ENCODE results near the gene FCMR. TPM values are rescaled to one million over a fixed set of nuclear protein-coding genes. Genes with fewer than 3 reads are reported as not detected.

Gene FCMR
- polyA plus RNA-seq, 3 donors: 1.9 to 3.0 (median 2.2) TPM

DNA sequence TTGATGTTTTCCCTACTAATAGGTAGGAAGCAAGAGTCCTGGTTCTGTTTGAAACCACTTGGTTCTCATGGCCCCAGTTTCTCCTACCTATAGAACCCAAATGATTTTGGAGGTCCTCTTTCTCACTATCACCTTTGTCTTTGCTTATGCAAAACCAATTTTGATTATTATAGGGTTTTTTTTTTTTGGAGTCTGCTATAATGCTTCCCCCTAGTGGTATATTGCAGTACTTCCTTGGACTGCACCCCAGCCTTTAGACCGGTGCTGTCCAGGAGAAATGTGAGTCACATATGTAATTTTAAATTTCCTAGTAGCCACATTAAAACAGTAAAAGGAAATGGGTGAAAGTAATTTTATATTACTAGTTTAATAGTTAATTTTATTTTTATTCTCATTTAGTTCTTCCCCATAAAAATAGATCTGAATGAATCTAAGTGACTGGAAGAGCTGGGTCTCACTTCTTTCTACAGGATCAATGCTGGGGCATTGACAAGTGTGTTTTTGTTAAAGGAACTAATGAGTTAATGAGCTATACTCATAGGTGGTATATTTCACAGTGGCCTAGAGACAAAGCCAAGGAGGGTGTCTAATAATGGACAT is 10.6 kb downstream of the FCMR start:
- Histone ChIP-seq H3K4me1 (ENCODE audit: control insufficient read depth in 1 of 2, insufficient read depth in 2 of 2, low read length in 2 of 2) (peaks cover 10 to 11% of the 10 kb centered on the region in 2 donors), H3K79me2 (ENCODE audit: insufficient read depth, low read length) (no peaks in the 10 kb centered on the region), H3K27ac (ENCODE audit: low read depth in 1 of 2, low read length in 2 of 2) (no peak overlapping the region), H3K36me3 (replicated peaks in 1 of 2; ENCODE audit: control insufficient read depth in 1 of 2, insufficient read depth in 2 of 2, low read length in 2 of 2) (no peaks in the 10 kb centered on the region), H3K9ac (ENCODE audit: insufficient read depth, low read length, poor library complexity, severe bottlenecking) (no peak overlapping the region), H3K4me3 (replicated peaks in 1 of 3; ENCODE audit: low read depth in 2 of 3, low read length in 3 of 3) (no peak overlapping the region), H2AFZ (ENCODE audit: insufficient read depth, low read depth, low read length, poor library complexity, severe bottlenecking) (no peak overlapping the region), H3K27me3 (ENCODE audit: control insufficient read depth in 2 of 2, insufficient read depth in 2 of 2, low read length in 2 of 2) (peaks cover 30 to 43% of the 10 kb centered on the region in 2 donors), H3K4me2 (replicated peaks; ENCODE audit: extremely low read depth, low read length, poor library complexity, severe bottlenecking) (no peak overlapping the region), H4K20me1 (ENCODE audit: insufficient read depth, low read length) (no peaks in the 10 kb centered on the region), H3K9me3 (replicated peaks in 1 of 2; ENCODE audit: control insufficient read depth in 1 of 2, insufficient read depth in 1 of 2, low read length in 2 of 2) (no peaks in the 10 kb centered on the region)
- peak overlapping the region in 1 of 2 donors; percentile 67 for H3K4me3 Mint-ChIP-seq
- intact Hi-C loops (cut with micrococcal nuclease): loop anchor here (5.0 to 10.0 kb wide), 4 partner anchors 44 to 276 kb away; partner anchors contain the start of genes DYRK3 (in 2 of the 2), IL20 (in 2 of the 2) and FCAMR (in 1 of the 2)
- H3K27me3 Mint-ChIP-seq (ENCODE audit: low read depth in 3 of 3): peaks cover 34 to 55% (median 40%) of the 10 kb centered on the region in 3 donors
- peak; percentile 56 to 73 (median 62) for DNase-seq
- H3K27ac Mint-ChIP-seq: no peak overlapping the region
- no CpG with 5 or more reads among the region's 1 CpG for WGBS (ENCODE audit: insufficient coverage)
- H3K9me3 Mint-ChIP-seq: peaks cover 0 to 19% (median 2%) of the 10 kb centered on the region in 7 donors
- H3K4me1 Mint-ChIP-seq: peaks cover 23% of the 10 kb centered on the region
- TF ChIP-seq CTCF (IDR thresholded peaks at IDR 0.05): peak; percentile 95
- H3K36me3 Mint-ChIP-seq: peaks cover 0 to 12% of the 10 kb centered on the region in 2 donors

GRCh38 chr1:206909883-206910318 is 11.8 kb downstream of the FCMR start:
- Histone ChIP-seq H2AFZ (ENCODE audit: insufficient read depth, low read depth, low read length, poor library complexity, severe bottlenecking) (peak overlapping the region; percentile 37), H3K79me2 (ENCODE audit: insufficient read depth, low read length) (no peaks in the 10 kb centered on the region)

More at GRCh38 chr1:206909883-206910318, 11.8 kb downstream of the FCMR start:
- Mint-ChIP-seq H3K4me1 (peaks cover 28% of the 10 kb centered on the region), H3K36me3 (peaks cover 0 to 13% of the 10 kb centered on the region in 2 donors), H3K4me3 (peak overlapping the region; percentile 58 to 67), H3K27me3 (ENCODE audit: low read depth in 3 of 3) (peaks cover 36 to 58% (median 37%) of the 10 kb centered on the region in 3 donors), H3K9me3 (peaks cover 0 to 19% (median 2%) of the 10 kb centered on the region in 7 donors), H3K27ac (no peak overlapping the region)
- Histone ChIP-seq H3K9me3 (replicated peaks in 1 of 2; ENCODE audit: control insufficient read depth in 1 of 2, insufficient read depth in 1 of 2, low read length in 2 of 2) (no peaks in the 10 kb centered on the region), H3K4me1 (ENCODE audit: control insufficient read depth in 1 of 2, insufficient read depth in 2 of 2, low read length in 2 of 2) (peaks cover 10 to 19% of the 10 kb centered on the region in 2 donors), H3K4me3 (replicated peaks in 1 of 3; ENCODE audit: low read depth in 2 of 3, low read length in 3 of 3) (peak overlapping the region in 1 of 3 experiments; percentile 49), H3K27me3 (ENCODE audit: control insufficient read depth in 2 of 2, insufficient read depth in 2 of 2, low read length in 2 of 2) (peaks cover 30 to 43% of the 10 kb centered on the region in 2 donors), H3K36me3 (replicated peaks in 1 of 2; ENCODE audit: control insufficient read depth in 1 of 2, insufficient read depth in 2 of 2, low read length in 2 of 2) (no peaks in the 10 kb centered on the region), H4K20me1 (ENCODE audit: insufficient read depth, low read length) (no peaks in the 10 kb centered on the region), H3K4me2 (replicated peaks; ENCODE audit: extremely low read depth, low read length, poor library complexity, severe bottlenecking) (peak overlapping the region; percentile 68), H3K27ac (ENCODE audit: low read depth in 1 of 2, low read length in 2 of 2) (no peak overlapping the region), H3K9ac (ENCODE audit: insufficient read depth, low read length, poor library complexity, severe bottlenecking) (no peak overlapping the region)
- intact Hi-C loops (cut with micrococcal nuclease): loop anchor here (5.0 to 10.0 kb wide), 4 partner anchors 43 to 275 kb away; partner anchors contain the start of genes DYRK3 (in 2 of the 2), IL20 (in 2 of the 2) and FCAMR (in 1 of the 2)
- DNase-seq: no peak
- no peak for TF ChIP-seq CTCF (IDR thresholded peaks at IDR 0.05)
- WGBS (ENCODE audit: insufficient coverage): 53% methylated on average over 11 of the region's 14 CpGs

All from CD14-positive monocyte (primary cell).